ENCODE data around the gene AURKB. TPM values are rescaled to one million over a fixed set of nuclear protein-coding genes. Genes with fewer than 3 reads are reported as not detected.
A peak's percentile ranks its signal among the peaks of the same experiment; 100 is the strongest.

The AURKB gene
- total and polyA plus RNA-seq, 2 of the 13 experiments (the other 11 are each of a cell fraction or from before 2014, with no cell fraction given): 29.5 to 75.3 TPM

- Histone ChIP-seq H3K4me3 (replicated peaks in 1 of 3; ENCODE audit: insufficient read depth in 1 of 3, low read depth in 2 of 3, low read length in 3 of 3) (peak overlapping the region; percentile 92 to 99 (median 98)), H4K20me1 (ENCODE audit: insufficient read depth, low read length) (no peaks in the 10 kb centered on the region)
- intact Hi-C loops (cut with micrococcal nuclease; ENCODE audit: unreplicated experiment): no loop called here
Measured at GRCh38 chr17:8164815-8165131, 45.6 kb downstream of the AURKB start.

More at GRCh38 chr17:8164815-8165131, 45.6 kb downstream of the AURKB start:
- H3K36me3 ChIP-seq (replicated peaks in 1 of 2; ENCODE audit: control insufficient read depth in 1 of 2, insufficient read depth in 2 of 2, low read length in 2 of 2): peaks cover 1 to 7% of the 10 kb centered on the region in 2 experiments; a peak in 3 of 5 replicates
- H3K9ac ChIP-seq (ENCODE audit: insufficient read depth, low read depth, low read length): peak overlapping the region; percentile 80
- no peaks in the 10 kb centered on the region for H3K9me3 ChIP-seq (ENCODE audit: low read length)
- BruUV-seq (replicated peaks): no TSS peak
- TF ChIP-seq ZGPAT (CRISPR knock-in tag; IDR thresholded peaks at IDR 0.05) (no peak), ZNF563 (CRISPR knock-in tag; IDR thresholded peaks at IDR 0.05) (no peak), PRDM15 (CRISPR knock-in tag; IDR thresholded peaks at IDR 0.05) (peak; percentile 65; the same call in 1 of the 2 replicates), ZNF224 (CRISPR knock-in tag; IDR thresholded peaks at IDR 0.05) (no peak), ZNF816 (CRISPR knock-in tag; IDR thresholded peaks at IDR 0.05; ENCODE audit: borderline replicate concordance) (0 out of 2 replicates have a peak, but pooled peaks have one; percentile 34), CREB3 (CRISPR knock-in tag; IDR thresholded peaks at IDR 0.05) (no peak), ZMYM4 (CRISPR knock-in tag; IDR thresholded peaks at IDR 0.05) (no peak), HIC2 (CRISPR knock-in tag; IDR thresholded peaks at IDR 0.05; ENCODE audit: low read depth) (no peak), ZNF136 (CRISPR knock-in tag; IDR thresholded peaks at IDR 0.05; ENCODE audit: low read depth) (no peak), NR0B2 (CRISPR knock-in tag; IDR thresholded peaks at IDR 0.05) (no peak), MIER2 (CRISPR knock-in tag; IDR thresholded peaks at IDR 0.05) (no peak), SOX5 (CRISPR knock-in tag; IDR thresholded peaks at IDR 0.05; ENCODE audit: borderline replicate concordance) (no peak), SCMH1 (CRISPR knock-in tag; IDR thresholded peaks at IDR 0.05; ENCODE audit: borderline replicate concordance) (no peak), ZNF703 (CRISPR knock-in tag; IDR thresholded peaks at IDR 0.05; ENCODE audit: borderline replicate concordance) (no peak), ZNF670 (CRISPR knock-in tag; IDR thresholded peaks at IDR 0.05; ENCODE audit: borderline replicate concordance) (0 out of 2 replicates have a peak, but pooled peaks have one; percentile 41), GFI1 (CRISPR knock-in tag; IDR thresholded peaks at IDR 0.05; ENCODE audit: borderline replicate concordance) (no peak)
- ChIA-PET CTCF (ENCODE audit: low intra/inter-chr PET ratio, low total read pairs) (interaction anchor here (0.9 kb wide), 1 partner anchor 26 kb away, joined by 3 read pairs; no protein-coding TSS in a partner anchor), POLR2A (interaction anchor here (0.7 to 2.6 kb wide), 13 partner anchors 8 to 124 kb away, joined by 3 to 149 read pairs (median 6); partner anchors contain the start of genes BORCS6, RANGRF and TMEM107)
- ATAC-seq (no peak), FAIRE-seq (no peak), DNase-seq (ENCODE audit: low spot score) (no peak)
- peak overlapping the region; percentile 95 for H3K27ac ChIP-seq (ENCODE audit: extremely low read length, insufficient read depth, low read length)
- in situ Hi-C loops (cut with HindIII; ENCODE audit: extremely low pct_ligation_motif_present, low pct_unique_long_range_greater_than_20kb): no loop called here
- H2AFZ ChIP-seq (ENCODE audit: low read length): no peak overlapping the region
- peaks cover 18% of the 10 kb centered on the region for H3K79me2 ChIP-seq (ENCODE audit: insufficient read depth, low read length)
- 7% methylated on average over 6 of the region's 6 CpGs for WGBS (ENCODE audit: low lambda C conversion rate)
- H3K27me3 ChIP-seq (ENCODE audit: control insufficient read depth in 1 of 2, insufficient read depth in 2 of 2, low read length in 2 of 2): no peaks in the 10 kb centered on the region; a peak in 1 of 5 replicates
- peak overlapping the region; percentile 91 for H3K4me2 ChIP-seq (ENCODE audit: low read depth, low read length)
- peaks cover 57% of the 10 kb centered on the region for H3K4me1 ChIP-seq (ENCODE audit: insufficient read depth, low read length)

All from HepG2 (cell line).